ENCODE measurements around the gene NFYA.

NFYA gene

DNA sequence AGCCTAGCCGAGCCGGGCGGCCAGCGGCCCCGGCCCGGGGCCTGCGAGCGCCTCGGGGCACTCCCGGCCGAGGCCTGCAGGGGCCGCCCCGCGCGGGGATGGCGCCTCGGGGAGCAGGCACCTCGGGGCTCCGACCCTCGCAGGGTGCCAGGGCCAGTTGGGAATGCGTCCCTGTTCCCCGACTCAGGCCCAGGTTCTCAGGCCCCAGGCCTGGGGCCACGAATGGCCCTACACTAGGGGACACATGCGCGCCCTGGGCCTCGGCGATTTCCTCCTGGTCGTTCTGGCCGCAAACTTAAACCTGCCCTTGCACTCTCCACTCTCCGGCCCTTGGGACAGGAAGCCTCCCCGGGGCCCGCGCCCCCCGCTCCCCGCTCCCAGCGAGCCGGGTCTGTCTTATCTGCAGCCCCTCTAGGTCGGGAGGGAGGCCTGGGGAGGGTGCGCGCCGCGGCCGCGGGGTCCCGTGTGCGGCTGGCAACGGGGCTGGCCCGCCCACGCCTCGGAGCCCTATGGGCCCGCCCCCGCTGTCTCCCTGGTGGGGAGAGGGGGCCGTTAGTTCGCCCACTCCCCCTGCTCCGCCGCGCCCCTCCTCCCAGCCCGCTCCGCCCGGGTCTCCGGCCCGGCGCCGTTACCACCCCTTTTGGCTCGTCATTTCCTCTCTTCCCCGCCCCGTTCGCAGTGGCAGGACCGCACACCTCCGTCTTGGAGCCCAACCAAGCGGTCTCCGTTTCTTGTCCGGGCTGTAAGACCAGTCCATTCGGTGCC, 611 bp downstream of the NFYA start:
- in situ Hi-C loops (cut with MboI; ENCODE audit: low sequenced_read_pairs): no loop called here

DNA sequence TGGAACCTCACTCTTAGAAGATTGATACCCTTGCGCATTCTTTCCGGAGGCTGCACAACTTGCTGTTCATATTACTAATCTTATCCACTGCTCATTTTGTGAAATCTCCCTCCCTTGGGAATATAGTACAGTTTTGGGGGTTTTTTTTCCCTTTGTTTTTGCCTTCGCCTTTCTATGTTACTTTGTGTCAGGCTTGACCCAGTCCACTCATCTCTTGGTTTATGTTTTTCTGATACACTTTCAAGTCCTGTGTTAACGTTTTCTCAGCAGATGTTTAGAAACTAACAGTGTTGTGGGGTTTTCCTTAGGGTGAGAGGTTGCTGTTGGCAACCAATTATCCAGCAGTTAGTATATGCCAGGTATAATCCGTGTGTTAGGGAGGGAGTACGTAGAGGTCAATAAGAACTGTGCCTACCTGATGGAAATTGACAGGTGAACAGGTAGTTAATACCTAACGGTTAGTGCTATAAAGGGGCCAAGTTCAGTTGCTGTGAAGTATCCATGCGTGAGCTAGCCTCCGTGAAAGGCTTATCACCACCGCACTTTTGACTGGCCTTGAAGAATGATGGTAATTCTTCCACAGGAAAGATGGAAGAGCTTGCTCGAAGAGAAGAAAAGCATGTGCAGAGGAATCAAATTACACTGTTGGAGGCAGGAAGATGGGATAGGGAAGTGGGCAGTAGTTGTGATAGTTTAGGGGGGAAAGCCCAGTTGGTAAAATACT, 1.4 kb downstream of the NFYA start:
- in situ Hi-C loops (cut with MboI; ENCODE audit: low sequenced_read_pairs): no loop called here

DNA sequence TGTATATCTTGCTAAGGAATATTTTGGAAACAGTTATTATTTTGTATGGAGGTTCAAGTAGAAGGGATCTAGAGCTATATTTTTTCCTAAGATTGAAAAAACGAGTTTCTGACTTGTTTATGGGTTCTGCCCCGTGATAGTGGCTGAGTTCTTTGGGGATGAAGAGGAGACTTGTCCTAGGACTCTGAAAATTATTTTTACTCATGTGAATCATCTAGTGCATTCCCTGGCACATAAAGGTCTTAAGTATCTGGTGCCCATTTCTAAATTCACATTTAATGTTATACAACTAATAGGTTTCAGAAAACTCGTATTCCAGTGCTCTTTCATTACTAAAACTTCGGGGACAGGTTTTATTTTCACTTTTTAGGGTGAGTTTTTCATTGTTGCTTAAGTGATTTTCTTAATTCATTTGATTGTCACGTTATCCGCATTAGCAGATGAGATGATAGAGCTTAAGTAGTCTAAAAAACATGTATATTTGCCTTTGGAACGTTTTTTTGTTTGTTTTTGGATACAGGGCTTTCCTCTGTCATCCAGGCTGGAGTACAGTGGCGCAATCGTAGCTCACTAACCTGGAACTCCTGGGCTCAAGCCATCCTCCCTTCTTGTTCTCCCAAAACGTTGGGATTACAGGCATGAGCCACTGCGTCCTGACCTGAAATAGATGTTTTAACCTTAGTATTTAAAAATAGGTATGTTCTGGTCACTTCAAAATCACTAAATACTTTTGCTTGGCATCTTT, 2.1 kb downstream of the NFYA start:
- in situ Hi-C loops (cut with MboI; ENCODE audit: low sequenced_read_pairs): loop anchor here (25.0 kb wide), 1 partner anchor 112 kb away; no protein-coding TSS in a partner anchor

DNA sequence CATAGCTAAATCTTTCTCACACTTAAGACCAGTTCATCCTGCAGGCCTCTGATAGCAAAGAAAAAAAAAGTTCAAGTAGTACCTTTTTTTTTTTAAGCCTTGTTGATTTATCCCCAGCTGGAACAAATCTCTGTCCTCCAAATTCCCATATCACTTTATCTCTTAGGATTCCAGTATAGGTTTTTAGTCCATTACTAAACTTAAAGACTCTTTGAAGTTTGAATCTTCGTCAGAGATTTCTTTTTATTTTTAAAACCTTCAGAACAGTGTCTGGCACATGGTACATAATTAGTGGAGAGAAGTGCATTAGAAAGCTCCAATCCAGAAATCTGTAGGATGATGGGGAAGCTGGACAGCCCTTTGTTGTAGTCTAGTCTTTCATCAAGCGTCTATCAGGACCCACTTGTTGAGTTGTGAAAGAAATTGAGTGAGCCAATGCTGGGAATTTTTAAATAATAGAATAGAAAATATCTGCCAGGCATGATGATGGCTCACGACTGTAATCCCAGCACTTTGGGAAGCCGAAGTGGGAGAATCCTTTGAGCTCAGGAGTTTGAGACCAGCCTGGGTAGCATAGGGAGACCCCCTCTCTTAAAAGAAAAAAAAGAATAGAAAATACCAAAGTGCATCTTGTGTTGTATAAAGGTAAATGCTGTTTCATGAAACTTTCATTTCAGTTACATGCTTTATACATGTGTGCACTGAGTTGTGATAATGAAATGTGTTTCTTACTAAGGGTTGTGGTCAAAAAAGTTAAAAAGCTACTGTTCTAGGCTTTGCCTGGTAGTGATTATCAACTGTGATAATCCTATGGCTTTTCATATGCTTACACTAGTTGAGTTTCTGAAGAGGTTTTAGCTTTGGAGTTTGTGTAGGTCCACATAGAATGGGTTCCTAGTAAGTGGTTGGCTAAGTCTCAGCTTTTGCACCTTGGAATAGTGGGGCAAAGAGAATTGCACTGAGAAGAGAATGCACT, 3.2 kb downstream of the NFYA start:
- in situ Hi-C loops (cut with MboI; ENCODE audit: low sequenced_read_pairs): loop anchor here (25.0 kb wide), 1 partner anchor 111 kb away; no protein-coding TSS in a partner anchor

DNA sequence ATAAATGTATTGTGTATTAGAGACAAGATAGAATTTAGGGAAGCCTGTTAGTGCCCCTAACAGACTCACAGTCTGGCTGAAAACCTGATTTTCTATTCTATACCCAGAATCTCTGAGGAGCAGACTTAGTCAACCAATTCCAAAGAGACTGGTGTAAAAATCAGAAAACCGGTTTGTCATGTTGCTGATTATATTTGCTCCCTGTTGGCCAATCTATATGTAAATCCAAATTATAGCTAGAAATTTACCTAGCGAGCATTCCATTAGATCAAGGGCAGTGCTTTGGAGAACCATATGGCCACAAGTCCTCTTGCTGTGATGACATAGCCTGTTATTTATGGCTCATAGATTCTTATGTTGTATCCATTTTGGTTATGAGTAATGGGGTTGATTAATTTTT, 4.8 kb downstream of the NFYA start:
- in situ Hi-C loops (cut with MboI; ENCODE audit: low sequenced_read_pairs): loop anchor here (25.0 kb wide), 1 partner anchor 110 kb away; no protein-coding TSS in a partner anchor

DNA sequence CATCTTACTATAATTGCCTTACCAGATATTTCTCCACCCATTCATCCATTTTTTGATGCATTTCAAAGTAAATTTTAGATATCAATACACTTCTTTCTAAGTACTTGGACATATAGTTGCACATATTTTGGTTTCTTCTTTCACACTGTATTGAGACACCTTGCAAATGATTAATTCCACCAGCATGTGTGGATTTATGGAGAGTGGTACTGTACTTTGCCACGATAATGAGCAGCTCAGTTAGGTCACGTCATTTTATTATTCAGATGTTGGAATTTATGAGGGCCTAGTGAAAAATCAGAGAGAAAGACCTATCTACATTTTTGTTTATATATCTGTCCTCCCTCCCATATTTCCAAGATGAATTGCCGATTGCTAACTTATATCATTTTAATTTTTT, 5.3 kb downstream of the NFYA start:
- in situ Hi-C loops (cut with MboI; ENCODE audit: low sequenced_read_pairs): loop anchor here (25.0 kb wide), 1 partner anchor 109 kb away; no protein-coding TSS in a partner anchor

DNA sequence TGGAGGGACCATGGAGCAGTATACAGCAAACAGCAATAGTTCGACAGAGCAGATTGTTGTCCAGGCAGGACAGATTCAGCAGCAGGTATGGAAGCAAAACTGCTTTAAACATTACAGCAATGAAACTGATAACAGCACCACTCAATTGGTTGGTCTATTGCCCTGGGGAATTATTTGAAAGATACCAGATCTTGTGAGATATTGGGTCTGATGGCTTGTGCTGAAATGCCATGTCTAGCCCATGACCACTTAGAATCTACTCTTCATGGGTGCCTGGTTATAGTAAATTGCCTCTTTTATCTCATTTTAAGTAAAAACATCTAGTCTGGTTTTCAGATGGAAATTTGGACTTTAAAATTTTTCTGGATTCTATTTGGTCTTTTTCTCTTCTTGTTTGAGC, 6.3 kb downstream of the NFYA start:
- in situ Hi-C loops (cut with MboI; ENCODE audit: low sequenced_read_pairs): loop anchor here (25.0 kb wide), 1 partner anchor 108 kb away; no protein-coding TSS in a partner anchor

DNA sequence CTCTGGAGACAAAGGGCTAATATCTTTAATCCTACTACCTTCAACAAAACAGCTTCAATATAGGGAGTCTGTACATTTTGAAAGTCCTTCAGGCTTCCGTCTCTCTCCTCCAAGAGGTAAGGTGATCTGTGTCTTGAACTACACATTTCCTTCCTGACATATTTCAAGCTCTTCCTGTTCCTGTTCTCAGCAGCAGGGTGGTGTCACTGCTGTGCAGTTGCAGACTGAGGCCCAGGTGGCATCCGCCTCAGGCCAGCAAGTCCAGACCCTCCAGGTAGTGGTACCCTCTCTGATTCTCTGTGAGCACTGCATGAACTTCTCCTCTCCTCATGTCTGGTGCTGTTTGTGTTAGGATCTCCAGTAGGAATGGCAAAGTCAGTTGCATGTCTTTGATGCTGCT, 7.8 kb downstream of the NFYA start:
- in situ Hi-C loops (cut with MboI; ENCODE audit: low sequenced_read_pairs): loop anchor here (25.0 kb wide), 1 partner anchor 107 kb away; no protein-coding TSS in a partner anchor

DNA sequence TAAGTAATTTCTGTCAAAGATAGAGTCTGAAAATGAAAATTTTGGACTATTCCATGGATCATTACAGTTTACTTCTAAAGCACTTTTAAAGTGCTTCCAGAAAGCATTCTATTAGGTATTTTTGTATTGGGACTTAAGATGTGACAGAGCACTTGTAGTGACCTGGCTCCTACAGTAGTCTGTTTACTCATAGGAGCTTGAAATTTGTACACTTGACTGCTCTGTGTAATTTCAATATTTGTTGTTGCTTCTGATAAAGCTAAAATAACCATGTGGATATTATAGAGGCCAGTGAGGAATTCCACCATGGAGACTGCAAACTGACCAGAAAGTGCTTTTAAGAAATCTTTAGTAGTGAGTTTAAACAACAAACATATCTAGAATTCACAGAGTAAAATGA, 10.3 kb downstream of the NFYA start:
- in situ Hi-C loops (cut with MboI; ENCODE audit: low sequenced_read_pairs): loop anchor here (25.0 kb wide), 1 partner anchor 104 kb away; no protein-coding TSS in a partner anchor

DNA sequence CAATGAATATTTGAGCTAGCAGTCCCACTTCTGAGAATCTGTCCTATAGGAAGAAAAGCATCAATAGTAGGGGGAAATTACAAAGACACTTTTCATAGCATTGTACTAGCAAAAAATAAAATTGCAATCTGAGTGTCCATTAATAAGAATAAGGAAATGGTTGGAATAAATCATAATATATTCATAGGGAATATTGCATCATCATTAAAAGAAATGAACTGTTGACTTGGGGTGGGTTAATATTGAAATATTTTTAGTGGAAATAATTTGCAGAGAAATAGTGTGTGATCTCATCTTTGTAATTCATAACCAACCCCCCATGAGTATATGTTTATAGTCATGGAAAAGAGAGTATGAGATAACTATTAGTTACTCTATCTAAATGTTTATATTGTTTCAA, 12.4 kb downstream of the NFYA start:
- in situ Hi-C loops (cut with MboI; ENCODE audit: low sequenced_read_pairs): loop anchor here (25.0 kb wide), 1 partner anchor 102 kb away; no protein-coding TSS in a partner anchor

DNA sequence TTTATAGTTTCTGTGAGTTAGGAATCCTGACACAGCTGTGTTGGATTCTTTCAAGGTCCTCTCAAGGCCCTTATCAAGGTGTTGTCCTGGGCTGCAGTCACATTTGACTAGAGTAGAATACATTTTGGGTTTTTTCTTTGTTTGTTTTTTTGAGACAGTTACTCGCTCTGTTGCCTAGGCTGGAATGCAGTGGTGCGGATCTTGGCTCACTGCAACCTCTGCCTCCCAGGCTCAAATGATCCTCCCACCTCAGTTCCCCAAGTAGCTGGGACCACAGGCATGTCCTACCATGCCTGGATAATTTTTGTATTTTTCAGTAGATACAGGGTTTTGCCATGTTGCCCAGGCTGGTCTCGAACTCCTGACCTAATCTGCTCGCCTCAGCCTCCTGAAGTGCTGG, 15.7 kb downstream of the NFYA start:
- in situ Hi-C loops (cut with MboI; ENCODE audit: low sequenced_read_pairs): loop anchor here (25.0 kb wide), 1 partner anchor 99 kb away; no protein-coding TSS in a partner anchor

DNA sequence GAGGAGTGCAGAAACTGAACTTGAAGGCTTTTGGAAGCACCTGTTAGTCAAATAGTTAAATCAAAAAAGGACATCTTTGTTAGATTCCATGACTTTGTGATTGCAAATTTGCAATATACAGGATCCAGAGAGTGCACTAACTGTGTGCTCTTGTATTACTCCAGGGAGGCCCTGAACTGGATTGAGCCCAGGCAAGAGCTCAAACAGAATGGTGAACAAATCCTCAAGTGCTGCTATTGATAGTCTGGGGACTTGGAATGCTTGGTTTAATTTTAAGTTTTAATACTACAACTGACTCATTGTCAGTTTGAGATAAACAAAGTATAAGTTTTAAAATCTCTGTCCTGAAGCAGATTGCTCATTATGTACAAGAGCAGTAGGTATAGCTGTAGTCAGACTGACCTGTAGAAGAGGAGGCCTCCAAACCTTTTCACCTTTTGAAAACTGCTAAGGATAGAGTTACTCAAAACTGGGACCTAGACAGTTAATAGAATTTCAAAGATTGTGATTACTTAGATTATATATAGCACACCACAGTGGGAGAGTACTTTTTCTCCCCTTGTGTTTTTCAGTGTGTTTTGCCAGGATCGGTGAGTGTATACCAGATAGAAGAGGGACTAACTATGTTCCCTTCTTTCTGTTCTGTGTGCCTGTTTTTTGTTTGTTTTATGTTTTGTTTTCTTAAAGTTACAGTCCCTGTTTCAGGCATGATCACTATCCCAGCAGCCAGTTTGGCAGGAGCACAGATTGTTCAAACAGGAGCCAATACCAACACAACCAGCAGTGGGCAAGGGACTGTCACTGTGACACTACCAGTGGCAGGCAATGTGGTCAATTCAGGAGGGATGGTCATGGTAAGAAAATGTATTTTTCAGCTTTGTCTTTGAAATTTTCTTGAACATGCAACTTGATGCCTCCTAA, 18.3 kb downstream of the NFYA start:
- in situ Hi-C loops (cut with MboI; ENCODE audit: low sequenced_read_pairs): loop anchor here (10.0 to 25.0 kb wide), 2 partner anchors 96 to 224 kb away; no protein-coding TSS in a partner anchor

DNA sequence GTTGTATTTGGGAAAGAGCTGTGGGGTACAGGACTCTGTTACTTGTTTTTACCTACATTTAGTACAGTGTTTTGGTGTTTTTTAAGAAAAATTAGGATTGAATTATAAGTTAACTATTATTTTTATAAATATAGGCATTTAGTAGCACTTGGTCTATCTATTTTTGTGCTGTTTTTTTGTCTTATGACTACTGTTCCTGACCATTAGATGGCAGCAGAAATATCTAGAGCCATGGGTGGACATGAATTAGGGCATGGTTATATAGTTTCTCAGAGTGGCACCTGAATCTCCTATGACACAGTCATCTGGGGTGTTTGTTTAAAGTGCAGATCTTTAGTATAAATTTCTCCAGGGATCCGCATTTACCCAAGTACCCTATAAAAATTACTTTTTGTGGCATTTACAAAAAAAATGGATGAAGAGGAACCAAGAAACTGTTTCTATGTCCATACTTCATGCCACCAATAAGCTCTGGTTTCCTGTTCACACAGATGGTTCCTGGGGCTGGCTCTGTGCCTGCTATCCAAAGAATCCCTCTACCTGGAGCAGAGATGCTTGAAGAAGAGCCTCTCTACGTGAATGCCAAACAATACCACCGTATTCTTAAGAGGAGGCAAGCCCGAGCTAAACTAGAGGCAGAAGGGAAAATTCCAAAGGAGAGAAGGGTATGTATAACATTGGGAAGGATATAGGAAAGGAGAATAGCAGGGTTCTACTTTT, 19.8 kb downstream of the NFYA start:
- in situ Hi-C loops (cut with MboI; ENCODE audit: low sequenced_read_pairs): loop anchor here (10.0 to 25.0 kb wide), 2 partner anchors 95 to 222 kb away; no protein-coding TSS in a partner anchor

DNA sequence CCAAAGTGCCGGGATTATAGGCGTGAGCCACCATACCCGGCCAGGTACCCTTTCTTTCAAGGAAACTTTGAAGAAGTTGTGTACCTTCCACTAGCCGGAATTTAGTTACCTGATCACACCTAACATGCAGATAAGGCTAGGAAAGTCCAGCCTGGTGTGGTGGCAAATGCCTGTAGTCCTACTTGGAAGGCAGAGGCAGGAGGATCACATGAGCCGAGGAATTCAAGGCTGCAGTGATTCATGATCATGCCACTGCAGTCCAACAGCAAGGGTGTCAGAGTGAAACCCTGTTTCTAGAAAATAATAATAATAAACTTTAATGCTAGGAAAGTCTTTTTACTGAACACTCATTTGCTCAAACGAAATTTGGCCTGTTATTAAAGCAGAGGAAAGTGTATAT, 21.0 kb downstream of the NFYA start:
- in situ Hi-C loops (cut with MboI; ENCODE audit: low sequenced_read_pairs): loop anchor here (10.0 to 25.0 kb wide), 2 partner anchors 94 to 221 kb away; no protein-coding TSS in a partner anchor

DNA sequence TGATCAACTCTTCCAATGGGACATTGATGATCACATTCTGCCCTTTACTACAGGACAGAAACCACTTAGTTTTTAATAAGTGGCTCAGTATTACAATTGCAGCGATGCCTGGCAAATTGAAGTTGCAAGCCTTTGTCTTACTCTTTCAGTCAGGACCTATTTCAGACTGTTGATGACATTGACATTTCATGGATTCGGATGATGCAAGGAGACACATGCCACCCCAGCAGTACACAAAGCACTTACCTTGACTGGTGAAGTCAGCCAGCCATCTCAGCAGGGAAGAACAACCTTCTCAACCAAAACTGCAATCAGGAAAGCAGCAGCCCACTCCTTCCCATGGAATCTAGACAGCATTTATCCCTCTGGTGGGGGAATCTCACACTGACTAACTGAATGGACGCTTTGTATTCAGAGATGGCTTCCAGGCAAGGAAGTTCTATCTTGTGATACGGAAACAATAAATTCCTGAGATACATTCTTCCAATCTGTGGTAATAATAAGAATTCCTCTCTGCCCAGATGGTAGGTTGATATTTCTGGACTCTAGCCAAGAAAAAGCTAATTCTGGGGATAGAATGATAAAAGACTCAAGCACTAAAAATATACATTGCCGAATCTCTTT, 24.8 kb downstream of the NFYA start:
- in situ Hi-C loops (cut with MboI; ENCODE audit: low sequenced_read_pairs): loop anchor here (10.0 to 25.0 kb wide), 2 partner anchors 90 to 217 kb away; no protein-coding TSS in a partner anchor

DNA sequence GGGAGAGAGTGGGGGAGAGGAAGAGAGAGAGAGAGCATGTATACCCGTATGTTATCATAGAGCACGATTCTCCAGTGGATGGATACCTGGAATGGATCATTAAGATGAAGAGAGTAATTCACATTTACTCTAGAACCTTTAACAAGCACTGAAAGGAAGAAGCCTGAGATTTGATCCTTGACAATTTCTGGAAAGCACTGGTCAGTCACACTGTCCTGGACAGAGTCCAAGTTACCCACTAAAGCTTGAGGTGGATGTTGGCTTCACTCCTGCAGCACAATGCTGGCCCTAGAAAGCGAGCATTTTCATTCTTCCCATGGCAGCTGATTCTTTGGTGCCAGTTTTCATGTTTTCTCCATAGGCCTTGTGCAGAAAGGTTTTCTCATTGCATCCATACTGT, 25.6 kb downstream of the NFYA start:
- in situ Hi-C loops (cut with MboI; ENCODE audit: low sequenced_read_pairs): loop anchor here (10.0 to 25.0 kb wide), 2 partner anchors 89 to 216 kb away; no protein-coding TSS in a partner anchor

DNA sequence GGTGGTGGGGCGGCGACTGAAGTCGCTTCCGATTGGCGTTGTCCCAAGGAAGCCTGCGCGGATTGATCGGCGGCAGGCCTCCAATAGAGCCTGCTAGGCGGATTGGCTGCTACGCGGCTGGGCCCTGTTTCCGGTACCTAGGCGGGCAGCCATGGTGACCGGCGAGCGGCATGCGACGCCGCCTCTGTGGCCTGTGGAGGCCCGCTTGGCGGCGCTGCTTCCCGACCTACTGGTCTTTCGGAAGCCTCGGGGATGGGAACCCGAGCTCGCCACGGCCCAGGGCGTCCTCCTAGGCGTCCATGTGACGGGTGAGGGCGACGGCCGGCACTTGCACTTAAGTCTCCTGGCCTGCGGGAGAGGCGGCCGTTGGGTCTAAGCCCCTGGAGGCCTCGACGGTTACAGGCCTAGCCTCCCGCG, 28.1 kb downstream of the NFYA start:
- in situ Hi-C loops (cut with MboI; ENCODE audit: low sequenced_read_pairs): no loop called here

Measured in HL-60/S4 treated with phorbol 12-myristate 13-acetate at 8.2 ng/mL for 4 days and 3 days (cell line).